ENCODE data around the gene TNFAIP8L2.

Gene TNFAIP8L2

GRCh38 chr1:151156515-151156819, at the start of gene TNFAIP8L2:
Gene TNFAIP8L2, plus strand, starts transcription at chr1:151156649. Its CDS starts 2,049 bp downstream, at chr1:151158698.
- Mint-ChIP-seq H3K36me3 (ENCODE audit: low read depth) (peaks cover 37% of the 10 kb centered on the region), H3K27me3 (ENCODE audit: low read depth) (no peaks in the 10 kb centered on the region), H3K9me3 (no peaks in the 10 kb centered on the region), H3K27ac (peak within 1 kb of the TSS; percentile 95), H3K4me1 (ENCODE audit: low read depth) (peaks cover 36% of the 10 kb centered on the region), H3K4me3 (peak within 1 kb of the TSS; percentile 98)
- DNase-seq (ENCODE audit: low spot score) = peak; percentile 79

- peaks cover 18% of the 10 kb centered on the region for H3K36me3 Mint-ChIP-seq (ENCODE audit: low read depth)
- DNase-seq (ENCODE audit: low spot score) = no peak
These were observed 49.6 kb upstream of the TNFAIP8L2 start for GRCh38 chr1:151106894-151107293.

DNA sequence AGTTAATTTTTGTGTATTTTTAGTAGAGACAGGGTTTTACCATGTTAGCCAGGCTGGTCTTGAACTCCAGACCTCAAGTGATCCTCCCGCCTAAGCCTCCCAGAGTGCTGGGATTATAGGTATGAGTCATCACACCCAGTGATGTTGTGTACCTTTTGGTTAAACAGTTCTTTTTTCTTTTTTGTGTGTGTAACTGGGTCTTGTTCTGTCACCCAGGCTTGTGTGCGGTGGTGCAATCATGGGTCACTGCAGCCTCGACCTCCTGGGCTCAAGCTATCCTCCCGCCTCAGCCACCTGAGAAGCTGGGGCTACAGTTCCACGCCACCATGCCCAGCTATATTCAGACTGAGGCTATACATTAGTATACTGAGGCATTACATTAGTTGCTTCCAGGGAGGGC, 48.1 kb upstream of the TNFAIP8L2 start:
- no peaks in the 10 kb centered on the region for H3K27me3 Mint-ChIP-seq (ENCODE audit: low read depth)

More at GRCh38 chr1:151106894-151107293, 49.6 kb upstream of the TNFAIP8L2 start:
- Mint-ChIP-seq H3K4me3 (no peak overlapping the region), H3K27ac (no peak overlapping the region), H3K4me1 (ENCODE audit: low read depth) (no peaks in the 10 kb centered on the region), H3K9me3 (no peaks in the 10 kb centered on the region), H3K27me3 (ENCODE audit: low read depth) (no peaks in the 10 kb centered on the region)

DNA sequence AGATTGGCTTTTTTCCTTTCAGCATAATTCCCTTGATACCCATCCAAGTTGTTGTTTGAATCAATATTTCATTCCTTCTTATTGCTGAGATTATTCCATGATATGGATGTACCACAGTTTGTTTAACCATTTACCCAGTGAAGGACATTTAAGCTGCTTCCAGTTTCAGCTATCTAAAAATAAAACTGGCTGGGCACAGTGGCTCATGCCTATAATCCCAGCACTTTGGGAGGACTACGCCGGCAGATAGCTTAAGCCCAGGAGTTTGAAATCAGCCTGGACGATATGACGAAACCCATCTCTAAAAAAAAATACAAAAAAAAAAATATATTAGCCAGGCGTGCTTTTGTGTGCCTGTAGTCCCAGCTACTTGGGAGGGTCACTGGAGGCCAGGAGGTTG, 42.6 kb upstream of the TNFAIP8L2 start:
- Mint-ChIP-seq H3K9me3 (no peaks in the 10 kb centered on the region), H3K36me3 (ENCODE audit: low read depth) (peaks cover 3% of the 10 kb centered on the region), H3K27me3 (ENCODE audit: low read depth) (no peaks in the 10 kb centered on the region), H3K4me3 (no peak overlapping the region), H3K4me1 (ENCODE audit: low read depth) (no peaks in the 10 kb centered on the region), H3K27ac (no peak overlapping the region)
- DNase-seq (ENCODE audit: low spot score) = no peak

More for the DNA sequence above, 48.1 kb upstream of the TNFAIP8L2 start:
- H3K36me3 Mint-ChIP-seq (ENCODE audit: low read depth) = peaks cover 18% of the 10 kb centered on the region
- no peak overlapping the region for H3K4me3 Mint-ChIP-seq
- no peak overlapping the region for H3K27ac Mint-ChIP-seq
- DNase-seq (ENCODE audit: low spot score) = no peak
- no peaks in the 10 kb centered on the region for H3K9me3 Mint-ChIP-seq
- H3K4me1 Mint-ChIP-seq (ENCODE audit: low read depth) = no peaks in the 10 kb centered on the region

DNA sequence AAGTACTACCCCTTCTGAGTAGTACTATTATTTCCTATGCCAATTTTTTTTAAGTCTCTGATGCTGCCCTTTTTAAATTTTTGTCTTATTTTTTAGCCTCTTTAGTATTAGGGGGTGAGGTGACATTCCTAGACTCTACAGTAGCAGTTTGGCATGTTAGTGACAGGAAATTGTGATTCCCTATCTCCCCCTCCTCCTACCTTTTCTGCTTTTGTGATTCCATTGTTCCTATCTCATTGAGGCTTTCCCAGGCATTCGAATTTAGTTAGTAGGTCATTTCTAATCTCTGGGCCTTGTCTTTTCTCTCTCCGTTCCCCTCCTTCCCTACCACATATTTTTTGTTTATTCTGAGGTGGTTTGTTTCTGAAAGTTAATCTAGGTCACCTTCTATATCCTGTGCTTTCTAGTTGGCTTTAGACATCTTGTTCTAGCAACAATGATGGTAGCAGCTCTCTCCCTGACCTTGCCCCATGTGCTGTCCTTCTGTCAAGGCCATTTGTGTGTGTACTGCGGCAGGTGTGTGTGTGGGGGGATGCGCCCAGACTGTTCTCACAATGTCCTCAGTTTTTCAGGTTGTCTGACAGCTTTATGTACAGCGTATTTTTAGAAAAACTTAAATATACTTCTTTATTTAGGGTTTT, 31.6 kb upstream of the TNFAIP8L2 start:
- Mint-ChIP-seq H3K36me3 (ENCODE audit: low read depth) (peaks cover 5% of the 10 kb centered on the region), H3K27ac (no peak overlapping the region), H3K4me1 (ENCODE audit: low read depth) (no peaks in the 10 kb centered on the region), H3K4me3 (no peak overlapping the region), H3K27me3 (ENCODE audit: low read depth) (no peaks in the 10 kb centered on the region), H3K9me3 (no peaks in the 10 kb centered on the region)
- no peak for DNase-seq (ENCODE audit: low spot score)

- peaks cover 10% of the 10 kb centered on the region for H3K4me1 Mint-ChIP-seq (ENCODE audit: low read depth)
- no peaks in the 10 kb centered on the region for H3K27me3 Mint-ChIP-seq (ENCODE audit: low read depth)
- H3K4me3 Mint-ChIP-seq = no peak overlapping the region
- H3K36me3 Mint-ChIP-seq (ENCODE audit: low read depth) = peaks cover 3% of the 10 kb centered on the region
- H3K27ac Mint-ChIP-seq = no peak overlapping the region
- no peaks in the 10 kb centered on the region for H3K9me3 Mint-ChIP-seq
- no peak for DNase-seq (ENCODE audit: low spot score)
These were observed 27.6 kb upstream of the TNFAIP8L2 start for GRCh38 chr1:151128800-151129199.

DNA sequence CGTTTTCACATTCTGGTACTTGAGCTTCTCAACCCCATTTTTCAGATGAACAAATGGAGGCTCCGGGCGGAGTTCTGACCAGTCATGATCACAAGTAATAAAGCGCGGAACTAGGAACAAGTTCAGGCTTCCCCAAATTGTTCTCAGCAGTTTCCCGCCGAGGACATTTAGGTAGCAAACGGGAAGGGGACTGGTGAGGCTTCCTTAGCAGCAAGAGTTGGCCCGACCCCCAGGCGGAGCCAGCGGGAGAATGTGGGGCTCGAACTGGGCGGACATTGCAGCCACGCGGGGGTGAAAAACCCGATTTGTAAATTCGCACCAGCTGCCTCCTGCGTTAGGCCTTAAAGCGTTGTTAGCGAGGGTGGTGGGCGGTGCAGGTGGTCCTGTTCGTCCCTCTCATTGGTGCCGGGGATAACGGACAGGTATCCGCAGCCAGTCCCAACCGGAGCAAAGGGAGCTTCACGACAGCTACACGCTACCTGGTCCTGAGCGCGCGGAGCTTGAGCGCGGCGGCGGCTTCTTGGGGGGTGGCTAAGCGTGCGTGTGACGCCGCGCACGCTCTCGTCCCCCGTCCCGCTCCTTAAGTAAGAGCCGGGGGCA, 25.4 kb upstream of the TNFAIP8L2 start:
- Mint-ChIP-seq H3K36me3 (ENCODE audit: low read depth) (peaks cover 3% of the 10 kb centered on the region), H3K27ac (peak overlapping the region; percentile 52), H3K4me3 (peak overlapping the region; percentile 66), H3K9me3 (no peaks in the 10 kb centered on the region), H3K27me3 (ENCODE audit: low read depth) (no peaks in the 10 kb centered on the region), H3K4me1 (ENCODE audit: low read depth) (peaks cover 10% of the 10 kb centered on the region)
- DNase-seq (ENCODE audit: low spot score) = peak; percentile 70

GRCh38 chr1:151131701-151132334, 24.6 kb upstream of the TNFAIP8L2 start:
- Mint-ChIP-seq H3K9me3 (no peaks in the 10 kb centered on the region), H3K4me3 (peak overlapping the region; percentile 66), H3K4me1 (ENCODE audit: low read depth) (peaks cover 10% of the 10 kb centered on the region), H3K36me3 (ENCODE audit: low read depth) (peaks cover 2% of the 10 kb centered on the region), H3K27me3 (ENCODE audit: low read depth) (no peaks in the 10 kb centered on the region), H3K27ac (peak overlapping the region; percentile 52)
- DNase-seq (ENCODE audit: low spot score) = no peak

DNA sequence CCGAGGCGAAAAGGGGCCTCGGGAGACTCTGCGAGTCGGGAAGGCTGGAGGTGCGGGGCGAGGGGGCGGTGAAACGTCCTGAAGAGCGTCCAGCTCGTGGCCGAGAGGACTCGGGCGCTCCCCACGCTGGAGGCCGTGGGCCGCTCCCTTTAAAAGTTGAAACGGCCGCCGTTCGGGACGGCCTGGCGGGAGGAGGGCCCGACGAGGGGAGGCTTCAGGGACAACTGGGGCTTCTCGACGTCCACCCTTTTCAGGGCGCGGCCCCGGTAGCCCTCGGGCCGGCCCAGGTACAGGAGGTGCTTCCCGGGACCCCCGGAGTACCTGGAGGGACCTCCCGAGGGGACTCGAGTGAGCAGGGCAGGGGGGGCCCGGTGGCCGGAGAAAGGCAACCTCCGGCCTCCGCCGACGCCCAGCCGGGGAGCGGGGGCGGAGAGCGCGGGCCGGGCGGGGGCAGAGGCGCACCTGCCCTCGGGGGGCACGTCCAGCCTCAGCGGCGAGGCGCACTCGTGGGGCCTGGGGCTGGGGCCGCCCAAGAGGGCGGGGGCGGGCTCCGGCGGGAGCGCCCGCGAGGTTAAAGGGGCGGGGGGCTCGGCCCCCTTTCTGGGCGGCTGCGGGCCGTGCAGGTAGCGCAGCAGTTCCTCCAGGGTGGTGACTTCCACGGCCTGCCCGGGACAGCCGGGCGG, 24.0 kb upstream of the TNFAIP8L2 start:
- H3K4me3 Mint-ChIP-seq = no peak overlapping the region
- no peak for DNase-seq (ENCODE audit: low spot score)
- H3K4me1 Mint-ChIP-seq (ENCODE audit: low read depth) = peaks cover 10% of the 10 kb centered on the region

DNA sequence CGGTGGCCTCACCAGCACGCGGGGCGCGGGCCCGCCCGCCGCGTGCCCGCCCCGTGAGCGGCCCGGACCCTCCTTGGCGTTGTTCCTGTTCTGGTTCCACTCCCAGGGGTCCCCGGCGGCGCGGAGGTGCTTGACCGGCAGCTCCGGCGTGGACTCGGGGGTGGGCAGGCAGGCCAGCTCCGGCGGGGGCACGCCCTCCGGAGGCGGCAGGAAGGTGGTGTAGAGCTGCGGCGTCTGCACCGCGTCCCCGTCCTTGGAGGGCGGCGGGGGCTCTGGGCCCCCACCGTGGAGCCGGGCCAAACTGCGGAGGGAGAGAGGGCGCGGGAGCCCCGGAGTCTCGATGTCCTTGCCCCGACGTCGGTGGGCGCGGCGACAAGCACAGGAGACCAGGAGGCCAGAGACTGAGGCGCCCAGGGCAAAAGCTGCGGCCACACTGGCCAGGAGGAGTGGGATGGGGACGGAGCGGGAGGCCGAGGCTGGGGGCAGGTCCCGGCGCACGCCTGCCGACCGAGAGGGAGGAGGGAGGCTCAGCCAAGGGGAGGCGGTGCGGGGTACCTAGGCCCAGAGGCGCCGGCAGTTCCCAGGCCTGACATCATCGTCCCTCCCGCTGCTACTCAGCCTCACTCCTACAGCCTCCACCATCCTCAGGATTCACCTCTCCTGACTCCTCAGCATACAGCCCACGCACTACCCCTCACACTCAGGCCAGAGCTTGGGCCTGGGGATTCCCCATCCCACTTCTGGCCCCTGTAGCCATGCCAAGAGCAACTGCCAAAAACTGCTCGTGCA, 23.2 kb upstream of the TNFAIP8L2 start:
- no peak for DNase-seq (ENCODE audit: low spot score)
- Mint-ChIP-seq H3K4me1 (ENCODE audit: low read depth) (peaks cover 10% of the 10 kb centered on the region), H3K27ac (no peak overlapping the region), H3K9me3 (no peaks in the 10 kb centered on the region), H3K4me3 (no peak overlapping the region), H3K27me3 (ENCODE audit: low read depth) (no peaks in the 10 kb centered on the region), H3K36me3 (ENCODE audit: low read depth) (peaks cover 2% of the 10 kb centered on the region)

More for the DNA sequence above, 24.0 kb upstream of the TNFAIP8L2 start:
- Mint-ChIP-seq H3K36me3 (ENCODE audit: low read depth) (peaks cover 2% of the 10 kb centered on the region), H3K27me3 (ENCODE audit: low read depth) (no peaks in the 10 kb centered on the region), H3K9me3 (no peaks in the 10 kb centered on the region), H3K27ac (no peak overlapping the region)

DNA sequence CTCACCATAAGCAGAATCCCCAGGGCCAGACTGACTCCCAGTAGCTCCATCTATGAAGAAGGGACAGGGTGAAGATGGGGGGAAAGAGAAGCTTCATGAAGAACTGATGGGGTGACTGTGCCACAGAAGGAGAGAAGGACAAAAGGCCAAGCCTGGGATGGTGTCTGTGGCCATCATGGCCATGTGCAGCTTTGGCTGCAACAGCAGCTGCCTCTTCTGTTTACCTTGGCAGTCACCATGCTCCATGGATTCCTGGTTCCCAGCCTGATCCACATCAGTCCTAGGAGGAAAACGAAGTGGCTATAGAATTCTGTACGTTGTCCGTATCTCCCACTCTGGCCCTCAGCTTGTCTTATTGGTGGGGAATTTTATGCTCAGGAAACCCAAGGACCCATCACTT, 22.1 kb upstream of the TNFAIP8L2 start:
- Mint-ChIP-seq H3K27me3 (ENCODE audit: low read depth) (no peaks in the 10 kb centered on the region), H3K4me3 (no peak overlapping the region), H3K9me3 (no peaks in the 10 kb centered on the region)

DNA sequence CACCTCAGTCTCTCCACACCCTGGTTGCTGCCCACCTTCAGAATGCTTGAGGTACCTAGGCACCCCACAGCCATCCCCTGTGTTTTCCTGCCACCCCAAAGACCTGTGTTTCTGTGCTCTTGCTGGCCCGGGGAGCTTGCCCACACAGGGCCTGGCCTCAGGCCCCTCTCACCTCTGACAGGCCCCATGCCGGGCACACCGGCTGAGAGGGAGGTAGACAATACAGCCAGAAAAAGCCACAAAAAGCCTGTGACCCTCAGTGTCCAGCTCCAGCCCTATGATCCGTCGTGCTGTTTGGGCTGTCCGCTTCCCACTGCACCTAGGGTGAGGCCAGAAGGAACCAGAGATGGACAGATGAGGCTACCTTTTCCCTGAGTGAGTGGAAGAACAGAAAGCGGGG, 21.5 kb upstream of the TNFAIP8L2 start:
- Mint-ChIP-seq H3K4me3 (no peak overlapping the region), H3K4me1 (ENCODE audit: low read depth) (peaks cover 10% of the 10 kb centered on the region), H3K27ac (no peak overlapping the region), H3K27me3 (ENCODE audit: low read depth) (no peaks in the 10 kb centered on the region), H3K9me3 (no peaks in the 10 kb centered on the region), H3K36me3 (ENCODE audit: low read depth) (peaks cover 2% of the 10 kb centered on the region)
- DNase-seq (ENCODE audit: low spot score) = no peak

More for the DNA sequence above, 22.1 kb upstream of the TNFAIP8L2 start:
- no peak for DNase-seq (ENCODE audit: low spot score)
- no peak overlapping the region for H3K27ac Mint-ChIP-seq
- peaks cover 10% of the 10 kb centered on the region for H3K4me1 Mint-ChIP-seq (ENCODE audit: low read depth)
- peaks cover 2% of the 10 kb centered on the region for H3K36me3 Mint-ChIP-seq (ENCODE audit: low read depth)

GRCh38 chr1:151135433-151136385, 20.7 kb upstream of the TNFAIP8L2 start:
- Mint-ChIP-seq H3K4me3 (no peak overlapping the region), H3K4me1 (ENCODE audit: low read depth) (peaks cover 6% of the 10 kb centered on the region), H3K36me3 (ENCODE audit: low read depth) (peaks cover 2% of the 10 kb centered on the region), H3K27me3 (ENCODE audit: low read depth) (no peaks in the 10 kb centered on the region), H3K27ac (no peak overlapping the region), H3K9me3 (no peaks in the 10 kb centered on the region)
- DNase-seq (ENCODE audit: low spot score) = no peak

All from T-helper 2 cell treated with Interferon-gamma antibody and Interleukin-4, amounts not matched to agents 5 μg/mL and 100 μg/mL, for 36 hours (primary cell).